Sigmoid colon (tissue), 4 donors: ENCODE measurements around the gene DGKQ.

Source experiments
- POLR2A ChIP-seq, 2 donors: fragments of 450-650 bp; IDR thresholded peaks; one replicate each; pipeline ENCODE4 v1.6.1; 2016; ENCODE audit warnings: antibody characterized with exemption in 2 of 2, mild to moderate bottlenecking in 2 of 2, moderate library complexity in 2 of 2
- POLR2AphosphoS5 ChIP-seq, 4 donors: sonication (generic); formaldehyde crosslinking; IDR thresholded peaks; one replicate each; pipeline ENCODE4 v1.6.1; 2017; ENCODE audit warnings: antibody characterized with exemption in 4 of 4
- TF ChIP-seq, protein P1 (sequence below), 4 experiments: fragments of 450-650 bp in 3 of 4; fragments of 200-600 bp in 1 of 4; IDR thresholded peaks; one replicate each; pipeline ENCODE4 v1.5.1; 2016 to 2019; ENCODE audit warnings: antibody characterized with exemption in 4 of 4, mild to moderate bottlenecking in 3 of 4, moderate library complexity in 2 of 4

DNA sequence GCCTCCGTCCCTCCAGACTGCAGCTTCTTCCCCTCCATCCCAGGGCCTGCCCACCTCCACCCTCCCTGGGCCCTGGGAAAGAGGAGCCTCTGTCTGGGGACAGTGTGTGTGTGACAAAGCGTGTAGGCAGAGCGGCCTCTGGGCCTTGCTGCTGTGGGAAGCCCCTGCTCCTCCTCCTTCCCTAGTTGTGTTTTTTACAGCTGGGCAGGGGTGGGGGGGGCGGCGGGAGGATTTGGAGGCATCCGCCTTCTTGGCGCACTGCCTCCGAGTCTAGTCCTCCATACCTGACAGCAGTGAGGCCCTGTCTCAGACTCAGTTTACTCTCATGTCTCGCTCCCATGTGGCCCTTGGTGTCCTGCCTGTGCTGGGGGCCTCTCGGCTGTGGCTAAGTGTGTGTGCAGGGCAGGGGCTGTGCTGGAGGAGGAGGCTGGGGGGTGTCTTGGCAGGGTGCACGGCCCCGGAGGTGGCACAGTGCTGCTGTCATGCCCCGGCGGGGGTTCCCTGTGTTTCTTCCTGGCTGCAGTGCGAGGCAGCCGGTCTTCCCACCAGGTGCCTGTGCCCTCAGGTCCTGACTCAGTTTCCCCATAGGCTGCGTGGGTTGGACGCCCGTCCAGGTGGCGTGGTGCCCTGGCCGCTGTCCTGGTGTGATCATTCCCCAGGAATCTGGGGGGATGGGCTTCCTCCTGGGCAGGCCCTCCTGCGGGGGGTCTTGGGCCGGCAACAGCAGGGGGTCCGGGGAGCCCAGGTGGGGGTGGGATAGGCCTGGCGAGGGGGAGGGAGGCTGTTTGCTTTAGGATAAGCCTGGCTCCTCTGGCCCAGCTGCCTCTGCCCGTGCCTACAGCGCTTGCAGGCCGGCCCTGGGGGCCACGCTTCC, 45.0 kb upstream of the DGKQ start:
- TF ChIP-seq, protein P1, sequence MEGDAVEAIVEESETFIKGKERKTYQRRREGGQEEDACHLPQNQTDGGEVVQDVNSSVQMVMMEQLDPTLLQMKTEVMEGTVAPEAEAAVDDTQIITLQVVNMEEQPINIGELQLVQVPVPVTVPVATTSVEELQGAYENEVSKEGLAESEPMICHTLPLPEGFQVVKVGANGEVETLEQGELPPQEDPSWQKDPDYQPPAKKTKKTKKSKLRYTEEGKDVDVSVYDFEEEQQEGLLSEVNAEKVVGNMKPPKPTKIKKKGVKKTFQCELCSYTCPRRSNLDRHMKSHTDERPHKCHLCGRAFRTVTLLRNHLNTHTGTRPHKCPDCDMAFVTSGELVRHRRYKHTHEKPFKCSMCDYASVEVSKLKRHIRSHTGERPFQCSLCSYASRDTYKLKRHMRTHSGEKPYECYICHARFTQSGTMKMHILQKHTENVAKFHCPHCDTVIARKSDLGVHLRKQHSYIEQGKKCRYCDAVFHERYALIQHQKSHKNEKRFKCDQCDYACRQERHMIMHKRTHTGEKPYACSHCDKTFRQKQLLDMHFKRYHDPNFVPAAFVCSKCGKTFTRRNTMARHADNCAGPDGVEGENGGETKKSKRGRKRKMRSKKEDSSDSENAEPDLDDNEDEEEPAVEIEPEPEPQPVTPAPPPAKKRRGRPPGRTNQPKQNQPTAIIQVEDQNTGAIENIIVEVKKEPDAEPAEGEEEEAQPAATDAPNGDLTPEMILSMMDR (IDR thresholded peaks at IDR 0.05), result no peak
- TF ChIP-seq POLR2AphosphoS5 (IDR thresholded peaks at IDR 0.05), result no peak
- no peak for TF ChIP-seq POLR2A (IDR thresholded peaks at IDR 0.05)
